Suprapubic skin (tissue), 4 donors: Measurements from ENCODE around the gene TSPAN33. TPM values are rescaled to one million over a fixed set of nuclear protein-coding genes. Genes with fewer than 3 reads are reported as not detected.
A peak's percentile ranks its signal among the peaks of the same experiment; 100 is the strongest.

Experiments used
- DNase-seq, 2 donors: peaks; one replicate each; pipeline ENCODE4 v3.0.0-alpha.2; 2019; ENCODE audit warnings: low spot score in 2 of 2
- H3K27ac ChIP-seq: fragments of 200-600 bp; sonication (generic); one replicate; pipeline ENCODE4 v1.5.1; 2019
- H3K27me3 ChIP-seq: fragments of 200-600 bp; sonication (generic); one replicate; pipeline ENCODE4 v1.5.1; 2019
- H3K36me3 ChIP-seq: fragments of 200-600 bp; sonication (generic); one replicate; pipeline ENCODE4 v1.5.1; 2019
- H3K4me1 ChIP-seq: fragments of 200-600 bp; sonication (generic); one replicate; pipeline ENCODE4 v1.5.1; 2019
- H3K4me3 ChIP-seq: fragments of 200-600 bp; sonication (generic); one replicate; pipeline ENCODE4 v1.5.1; 2019; ENCODE audit warnings: mild to moderate bottlenecking
- H3K9me3 ChIP-seq: fragments of 200-600 bp; sonication (generic); one replicate; pipeline ENCODE4 v1.5.1; 2019
- EP300 ChIP-seq: sonication (generic); formaldehyde crosslinking; IDR thresholded peaks from one replicate; pipeline ENCODE4 v1.6.1; 2017; ENCODE audit warnings: antibody characterized with exemption
- POLR2A ChIP-seq, 2 donors: fragments of 450-650 bp; IDR thresholded peaks; one replicate each; pipeline ENCODE4 v1.6.1; 2017; ENCODE audit warnings: antibody characterized with exemption in 2 of 2, mild to moderate bottlenecking in 2 of 2, moderate library complexity in 2 of 2
- POLR2AphosphoS5 ChIP-seq, 3 donors: sonication (generic); formaldehyde crosslinking; IDR thresholded peaks; one replicate each; pipeline ENCODE4 v1.6.1; 2017; ENCODE audit warnings: antibody characterized with exemption in 3 of 3
- WGBS: methylation state at CpG from one replicate; pipeline ENCODE4 v1.1.5; 2018; 5-methylcytosine and 5-hydroxymethylcytosine counted together
- total RNA-seq, 4 donors: library from RNA; depleted of rRNA; stranded (reverse); fragments of >200 nt; gene quantifications; one replicate each; pipeline ENCODE4 v1.1.0, GENCODE V29; 2016
- TF ChIP-seq, protein P1 (sequence below), 2 donors: fragments of 200-600 bp in 1 of 2; fragments of 450-650 bp in 1 of 2; sonication (generic) in 1 of 2; IDR thresholded peaks; one replicate each; pipeline ENCODE4 v1.5.1; 2016 to 2019; ENCODE audit warnings: antibody characterized with exemption in 2 of 2, mild to moderate bottlenecking in 1 of 2, moderate library complexity in 1 of 2

The TSPAN33 gene, protein sequence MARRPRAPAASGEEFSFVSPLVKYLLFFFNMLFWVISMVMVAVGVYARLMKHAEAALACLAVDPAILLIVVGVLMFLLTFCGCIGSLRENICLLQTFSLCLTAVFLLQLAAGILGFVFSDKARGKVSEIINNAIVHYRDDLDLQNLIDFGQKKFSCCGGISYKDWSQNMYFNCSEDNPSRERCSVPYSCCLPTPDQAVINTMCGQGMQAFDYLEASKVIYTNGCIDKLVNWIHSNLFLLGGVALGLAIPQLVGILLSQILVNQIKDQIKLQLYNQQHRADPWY
- 10 to 100 TPM in 3 of 4 donors, 1 to 10 TPM in 1; 9.1 to 17.9 (median 11.1) TPM for total RNA-seq

DNA sequence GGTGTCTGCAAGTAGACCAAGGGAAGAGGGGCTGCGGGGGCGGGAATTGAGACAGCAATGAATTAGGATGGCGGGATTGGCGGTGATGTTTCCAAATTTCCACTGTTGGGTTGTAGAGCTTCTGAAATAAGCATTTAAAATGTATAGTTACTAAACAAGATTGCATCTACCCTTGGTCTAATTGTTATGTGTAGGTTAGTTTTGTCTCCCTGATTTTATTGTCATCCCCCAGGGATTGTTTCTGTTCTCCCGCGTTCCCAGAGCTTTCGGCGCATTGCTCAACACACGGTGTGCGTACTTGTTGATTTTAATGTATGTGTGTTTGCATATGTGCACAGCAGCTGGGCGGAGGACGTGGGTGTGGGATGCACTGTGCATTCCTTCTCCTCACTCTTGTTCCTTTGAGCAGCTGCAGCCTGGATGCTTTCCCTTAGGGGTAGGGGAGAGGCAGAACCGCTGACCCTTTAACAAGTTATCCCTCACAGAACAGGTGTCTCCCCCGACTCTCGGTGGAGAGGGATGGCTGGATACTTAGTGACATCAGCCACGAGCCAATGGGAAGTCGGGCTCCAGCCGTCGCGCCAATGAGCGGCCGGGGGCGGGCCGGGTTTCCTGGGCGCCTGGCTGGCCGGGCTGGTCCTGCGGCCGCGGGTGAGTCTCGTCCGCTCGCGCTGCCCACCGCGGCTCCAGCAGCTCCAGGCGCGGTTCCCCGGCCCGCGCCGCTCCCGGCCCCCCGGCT, at the start of gene TSPAN33:
Gene TSPAN33, plus strand, starts transcription at position 613 of the 739 bp plus-strand sequence. CDS start 274 bp downstream, outside the sequence.
- peaks cover 29% of the 10 kb centered on the region for H3K27me3 ChIP-seq
- H3K4me1 ChIP-seq: peaks cover 15% of the 10 kb centered on the region
- TF ChIP-seq EP300: no peak
- H3K36me3 ChIP-seq: no peaks in the 10 kb centered on the region
- H3K27ac ChIP-seq: no peak within 1 kb of the TSS
- peak within 1 kb of the TSS; percentile 48 for H3K4me3 ChIP-seq
- DNase-seq: peak in 1 of 2 donors; percentile 86
- 4% methylated on average over 17 of the region's 43 CpGs for WGBS
- H3K9me3 ChIP-seq: no peaks in the 10 kb centered on the region

DNA sequence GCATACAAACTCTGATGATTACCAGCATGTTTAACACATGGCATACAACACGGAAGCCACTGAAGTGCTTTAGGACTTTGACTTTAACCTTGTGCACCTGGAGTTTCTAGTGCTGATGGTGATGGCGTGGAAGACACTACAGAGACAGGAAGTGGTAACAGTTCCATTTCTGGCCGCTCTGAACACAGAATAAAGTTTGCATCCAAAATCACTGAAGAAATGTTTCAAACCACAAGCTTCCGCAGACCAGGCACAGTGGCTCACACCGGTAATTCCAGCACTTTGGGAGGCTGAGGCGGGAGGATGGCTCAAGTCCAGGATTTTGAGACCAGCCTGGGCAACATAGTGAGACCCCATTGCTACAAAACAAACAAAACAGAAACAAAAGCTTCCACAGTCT, 49.2 kb upstream of the TSPAN33 start:
- WGBS: 55% methylated on average over 6 of the region's 6 CpGs
- no peaks in the 10 kb centered on the region for H3K27me3 ChIP-seq
- no peak overlapping the region for H3K4me3 ChIP-seq
- H3K9me3 ChIP-seq: no peaks in the 10 kb centered on the region
- DNase-seq: no peak
- TF ChIP-seq EP300: no peak
- no peak for TF ChIP-seq POLR2A (IDR thresholded peaks at IDR 0.05)
- no peak for TF ChIP-seq POLR2AphosphoS5 (IDR thresholded peaks at IDR 0.05)
- TF ChIP-seq, protein P1, sequence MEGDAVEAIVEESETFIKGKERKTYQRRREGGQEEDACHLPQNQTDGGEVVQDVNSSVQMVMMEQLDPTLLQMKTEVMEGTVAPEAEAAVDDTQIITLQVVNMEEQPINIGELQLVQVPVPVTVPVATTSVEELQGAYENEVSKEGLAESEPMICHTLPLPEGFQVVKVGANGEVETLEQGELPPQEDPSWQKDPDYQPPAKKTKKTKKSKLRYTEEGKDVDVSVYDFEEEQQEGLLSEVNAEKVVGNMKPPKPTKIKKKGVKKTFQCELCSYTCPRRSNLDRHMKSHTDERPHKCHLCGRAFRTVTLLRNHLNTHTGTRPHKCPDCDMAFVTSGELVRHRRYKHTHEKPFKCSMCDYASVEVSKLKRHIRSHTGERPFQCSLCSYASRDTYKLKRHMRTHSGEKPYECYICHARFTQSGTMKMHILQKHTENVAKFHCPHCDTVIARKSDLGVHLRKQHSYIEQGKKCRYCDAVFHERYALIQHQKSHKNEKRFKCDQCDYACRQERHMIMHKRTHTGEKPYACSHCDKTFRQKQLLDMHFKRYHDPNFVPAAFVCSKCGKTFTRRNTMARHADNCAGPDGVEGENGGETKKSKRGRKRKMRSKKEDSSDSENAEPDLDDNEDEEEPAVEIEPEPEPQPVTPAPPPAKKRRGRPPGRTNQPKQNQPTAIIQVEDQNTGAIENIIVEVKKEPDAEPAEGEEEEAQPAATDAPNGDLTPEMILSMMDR (IDR thresholded peaks at IDR 0.05): no peak
- peaks cover 4% of the 10 kb centered on the region for H3K4me1 ChIP-seq
- no peaks in the 10 kb centered on the region for H3K36me3 ChIP-seq
- no peak overlapping the region for H3K27ac ChIP-seq

DNA sequence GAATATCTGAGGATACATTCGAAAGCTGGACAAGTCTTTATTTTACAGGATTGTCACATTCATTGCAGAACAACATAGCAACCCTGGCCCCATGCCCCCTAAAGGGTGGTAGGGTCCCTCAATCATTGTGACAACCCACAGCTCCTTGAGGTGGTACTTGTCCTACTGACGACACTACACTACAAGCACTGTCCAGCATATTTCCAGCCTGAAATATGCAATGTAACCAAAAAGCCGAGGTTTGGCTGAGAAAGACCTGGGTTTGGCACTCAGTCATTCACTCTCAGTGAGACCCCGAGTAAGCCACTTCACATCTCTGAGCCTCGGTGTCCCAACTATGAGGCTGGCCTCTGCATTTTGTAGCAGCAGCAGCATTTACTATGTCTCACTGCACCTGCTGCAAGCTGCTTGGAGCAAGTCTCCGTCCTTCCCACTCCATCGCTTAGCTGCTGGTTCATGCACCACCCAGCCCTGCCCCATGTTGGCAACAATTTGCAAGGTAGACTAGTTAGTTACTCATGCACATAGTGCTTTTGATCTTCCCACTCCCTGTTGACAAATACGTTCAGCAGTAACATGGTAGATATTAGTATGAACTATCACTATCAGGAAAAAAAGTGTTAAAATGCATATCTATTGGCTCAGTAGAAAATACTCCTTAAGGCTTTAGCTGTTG, 46.0 kb upstream of the TSPAN33 start:
- H3K27ac ChIP-seq: no peak overlapping the region
- no peaks in the 10 kb centered on the region for H3K9me3 ChIP-seq
- TF ChIP-seq, protein P1 (IDR thresholded peaks at IDR 0.05): no peak
- TF ChIP-seq POLR2A (IDR thresholded peaks at IDR 0.05): no peak
- no peak for TF ChIP-seq EP300
- no peak for TF ChIP-seq POLR2AphosphoS5 (IDR thresholded peaks at IDR 0.05)
- 77% methylated on average over 8 of the region's 8 CpGs for WGBS
- H3K36me3 ChIP-seq: no peaks in the 10 kb centered on the region
- no peak for DNase-seq
- H3K4me1 ChIP-seq: peaks cover 5% of the 10 kb centered on the region
- H3K27me3 ChIP-seq: no peaks in the 10 kb centered on the region
- no peak overlapping the region for H3K4me3 ChIP-seq

DNA sequence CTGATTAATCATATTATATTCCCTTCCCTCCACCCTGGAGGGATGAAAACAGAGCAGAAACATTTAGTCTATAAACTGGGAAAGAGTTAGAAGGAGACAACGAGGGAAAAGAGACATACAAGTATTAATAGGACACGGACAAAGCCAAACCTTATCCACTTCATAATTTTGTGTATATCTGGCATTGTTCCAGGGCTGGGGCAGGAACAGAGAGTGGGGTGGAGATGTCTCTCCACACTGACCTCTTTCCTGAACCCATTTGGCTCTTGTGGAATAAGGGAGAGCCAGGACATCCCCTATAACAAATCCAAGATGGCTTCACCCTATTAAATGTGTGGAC, 43.7 kb upstream of the TSPAN33 start:
- H3K27ac ChIP-seq: no peak overlapping the region
- no peaks in the 10 kb centered on the region for H3K36me3 ChIP-seq
- TF ChIP-seq EP300: no peak
- TF ChIP-seq POLR2AphosphoS5 (IDR thresholded peaks at IDR 0.05): no peak
- TF ChIP-seq, protein P1 (IDR thresholded peaks at IDR 0.05): no peak
- no peak for TF ChIP-seq POLR2A (IDR thresholded peaks at IDR 0.05)
- H3K4me1 ChIP-seq: peaks cover 5% of the 10 kb centered on the region
- DNase-seq: no peak
- no peaks in the 10 kb centered on the region for H3K27me3 ChIP-seq
- 68% methylated on average over 2 of the region's 2 CpGs for WGBS
- H3K9me3 ChIP-seq: no peaks in the 10 kb centered on the region
- H3K4me3 ChIP-seq: no peak overlapping the region

- TF ChIP-seq, protein P1 (IDR thresholded peaks at IDR 0.05): no peak
- TF ChIP-seq EP300: no peak
- no peak for TF ChIP-seq POLR2AphosphoS5 (IDR thresholded peaks at IDR 0.05)
- no peak for TF ChIP-seq POLR2A (IDR thresholded peaks at IDR 0.05)
- WGBS: 60% methylated on average over 6 of the region's 6 CpGs
- H3K36me3 ChIP-seq: no peaks in the 10 kb centered on the region
- peaks cover 5% of the 10 kb centered on the region for H3K4me1 ChIP-seq
- no peak for DNase-seq
- no peaks in the 10 kb centered on the region for H3K9me3 ChIP-seq
- no peaks in the 10 kb centered on the region for H3K27me3 ChIP-seq
- no peak overlapping the region for H3K4me3 ChIP-seq
- H3K27ac ChIP-seq: no peak overlapping the region
Measured at GRCh38 chr7:129101746-129102145, 42.8 kb upstream of the TSPAN33 start.
